AG04449 (cell line): ENCODE data around the gene PDE4D.

Source experiments
- CTCF ChIA-PET: fragments of 350-600 bp; formaldehyde crosslinking; extraction: SDS; loops from one replicate; lab custom pipeline; 2021; ENCODE audit warnings: antibody characterized with exemption; lab: Yijun Ruan, JAX
- POLR2A ChIA-PET: fragments of 400-600, 350-600 bp; formaldehyde crosslinking; extraction: SDS; loops from one replicate; lab custom pipeline; 2020; ENCODE audit warnings: antibody characterized with exemption, inconsistent platforms; lab: Yijun Ruan, JAX
- DNase-seq: peaks from one replicate; pipeline ENCODE4 v3.0.0-alpha.2; 2010; ENCODE audit warnings: low read depth, low spot score
- H3K4me3 ChIP-seq: 2 replicates; pipeline ENCODE4 v1.5.1; 2011; ENCODE audit warnings: low read depth, mild to moderate bottlenecking, control low read depth, low read length
- CTCF ChIP-seq: IDR thresholded peaks from one replicate; pipeline ENCODE4 v1.5.1; 2011; ENCODE audit warnings: mild to moderate bottlenecking, moderate library complexity, low read length, control low read depth, inconsistent platforms; ENCODE audit not compliant: insufficient read depth; ENCODE audit errors: missing control alignments

PDE4D gene

GRCh38 chr5:59593439-59594007 lies 300.0 kb downstream of the PDE4D start:
- ChIA-PET CTCF (interaction anchor here (1.9 to 2.3 kb wide), 2 partner anchors 10 to 79 kb away, joined by 4 to 9 read pairs; no protein-coding TSS in a partner anchor), POLR2A (no interaction called here)
- H3K4me3 ChIP-seq = no peak overlapping the region
- DNase-seq = no peak
- no peak for TF ChIP-seq CTCF

- TF ChIP-seq CTCF = no peak
- H3K4me3 ChIP-seq = no peak overlapping the region
- CTCF ChIA-PET = no interaction called here
- no peak for DNase-seq
- POLR2A ChIA-PET = no interaction called here
Measured at GRCh38 chr5:59592101-59592500, 301.4 kb downstream of the PDE4D start.

- no peak overlapping the region for H3K4me3 ChIP-seq
- CTCF ChIA-PET = no interaction called here
- no peak for TF ChIP-seq CTCF
- POLR2A ChIA-PET = no interaction called here
- DNase-seq = no peak
Measured at GRCh38 chr5:59591162-59591561, 302.4 kb downstream of the PDE4D start.

GRCh38 chr5:59588922-59589321 lies 304.6 kb downstream of the PDE4D start:
- ChIA-PET POLR2A (no interaction called here), CTCF (interaction anchor here (0.5 kb wide), 1 partner anchor 64 kb away, joined by 3 read pairs; no protein-coding TSS in a partner anchor)
- no peak for DNase-seq
- TF ChIP-seq CTCF = no peak
- H3K4me3 ChIP-seq = no peak overlapping the region

- ChIA-PET POLR2A (interaction anchor here (1.0 kb wide), 1 partner anchor 270 kb away, joined by 3 read pairs; no protein-coding TSS in a partner anchor), CTCF (interaction anchor here (1.5 kb wide), 1 partner anchor 86 kb away, joined by 5 read pairs; no protein-coding TSS in a partner anchor)
- TF ChIP-seq CTCF = peak; percentile 31
- DNase-seq = no peak
- peak overlapping the region; percentile 43 for H3K4me3 ChIP-seq
Measured at GRCh38 chr5:59587489-59588337, 305.8 kb downstream of the PDE4D start.

GRCh38 chr5:59586841-59587240 lies 306.7 kb downstream of the PDE4D start:
- ChIA-PET POLR2A (interaction anchor here (1.0 kb wide), 1 partner anchor 270 kb away, joined by 3 read pairs; no protein-coding TSS in a partner anchor), CTCF (interaction anchor here (1.5 kb wide), 1 partner anchor 86 kb away, joined by 5 read pairs; no protein-coding TSS in a partner anchor)
- DNase-seq = no peak
- no peak overlapping the region for H3K4me3 ChIP-seq
- no peak for TF ChIP-seq CTCF
